ENCODE measurements around the gene TRPM2.

TRPM2 gene

GRCh38 chr21:44428281-44428960 is 75.0 kb downstream of the TRPM2 start:
- Histone ChIP-seq H3K4me1 (ENCODE audit: control insufficient read depth, low read depth, low read length) (no peaks in the 10 kb centered on the region), H3K27ac (ENCODE audit: low read length) (no peak overlapping the region), H3K4me3 (ENCODE audit: low read length) (no peak overlapping the region), H3K27me3 (ENCODE audit: control insufficient read depth, insufficient read depth, low read length) (no peaks in the 10 kb centered on the region), H3K9me3 (ENCODE audit: control insufficient read depth, low read depth, low read length) (no peaks in the 10 kb centered on the region), H3K36me3 (ENCODE audit: control insufficient read depth, low read depth, low read length) (no peaks in the 10 kb centered on the region), H3K9ac (ENCODE audit: low read length) (no peak overlapping the region)

- no peak overlapping the region for H3K27ac ChIP-seq (ENCODE audit: low read length)
- H3K4me3 ChIP-seq (ENCODE audit: low read length): no peak overlapping the region
- H3K36me3 ChIP-seq (ENCODE audit: control insufficient read depth, low read depth, low read length): no peaks in the 10 kb centered on the region
- H3K9ac ChIP-seq (ENCODE audit: low read length): no peak overlapping the region
- H3K9me3 ChIP-seq (ENCODE audit: control insufficient read depth, low read depth, low read length): no peaks in the 10 kb centered on the region
- H3K4me1 ChIP-seq (ENCODE audit: control insufficient read depth, low read depth, low read length): no peaks in the 10 kb centered on the region
- no peaks in the 10 kb centered on the region for H3K27me3 ChIP-seq (ENCODE audit: control insufficient read depth, insufficient read depth, low read length)
These were observed 76.5 kb downstream of the TRPM2 start for GRCh38 chr21:44429894-44430293.

- Histone ChIP-seq H3K27ac (ENCODE audit: low read length) (no peak overlapping the region), H3K9me3 (ENCODE audit: control insufficient read depth, low read depth, low read length) (no peaks in the 10 kb centered on the region), H3K4me3 (ENCODE audit: low read length) (no peak overlapping the region), H3K27me3 (ENCODE audit: control insufficient read depth, insufficient read depth, low read length) (no peaks in the 10 kb centered on the region), H3K9ac (ENCODE audit: low read length) (no peak overlapping the region), H3K4me1 (ENCODE audit: control insufficient read depth, low read depth, low read length) (no peaks in the 10 kb centered on the region), H3K36me3 (ENCODE audit: control insufficient read depth, low read depth, low read length) (no peaks in the 10 kb centered on the region)
These were observed 77.9 kb downstream of the TRPM2 start for GRCh38 chr21:44431300-44431699.

DNA sequence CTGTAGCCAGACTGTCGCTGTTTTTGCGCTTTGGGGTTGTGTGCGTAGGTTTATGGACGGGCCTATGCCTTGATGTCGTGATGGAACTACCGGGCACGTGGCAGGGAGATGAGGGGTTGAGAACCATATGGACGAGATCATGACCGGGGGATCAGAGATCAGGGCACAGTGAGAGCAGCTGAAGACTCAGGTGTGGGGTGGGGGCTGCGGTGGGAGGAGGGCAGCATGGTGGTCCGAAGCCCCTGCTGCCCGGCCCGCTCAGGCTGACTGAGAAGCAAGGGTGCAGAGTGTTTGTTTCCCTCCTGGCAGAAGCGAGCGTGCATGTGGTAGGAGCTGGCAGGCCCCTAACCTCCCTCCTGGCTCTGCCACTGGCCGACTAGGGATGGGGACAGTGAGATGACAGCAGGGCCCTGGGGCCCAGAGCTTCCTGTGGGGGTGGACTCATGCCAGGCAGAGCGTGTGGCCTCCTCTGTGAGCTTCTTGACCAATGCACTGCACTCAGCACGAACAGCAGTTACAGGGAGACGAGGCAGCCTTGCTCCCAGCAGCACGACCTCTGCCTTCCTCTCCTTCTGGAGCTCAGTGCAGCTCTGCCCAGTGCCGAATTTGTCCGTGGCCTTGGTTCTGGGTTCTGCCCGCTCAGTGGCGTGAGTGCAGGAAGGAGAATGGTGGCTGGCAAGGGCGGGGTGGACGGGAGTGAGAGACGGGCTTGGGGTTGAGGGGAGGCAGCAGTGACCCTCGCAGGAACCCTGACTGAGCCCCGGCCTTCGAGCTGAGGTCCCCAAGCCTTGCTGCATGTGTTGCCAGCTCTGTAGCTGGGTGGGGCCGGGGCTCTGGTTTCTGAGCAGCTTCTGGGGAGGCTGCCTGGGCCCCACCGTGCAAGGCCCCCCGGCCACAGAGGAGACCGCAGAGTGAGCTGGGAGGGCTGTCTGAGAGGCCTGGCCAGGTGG is 79.7 kb downstream of the TRPM2 start:
- Histone ChIP-seq H3K9me3 (ENCODE audit: control insufficient read depth, low read depth, low read length) (no peaks in the 10 kb centered on the region), H3K4me3 (ENCODE audit: low read length) (no peak overlapping the region), H3K9ac (ENCODE audit: low read length) (no peak overlapping the region), H3K36me3 (ENCODE audit: control insufficient read depth, low read depth, low read length) (no peaks in the 10 kb centered on the region), H3K4me1 (ENCODE audit: control insufficient read depth, low read depth, low read length) (no peaks in the 10 kb centered on the region), H3K27me3 (ENCODE audit: control insufficient read depth, insufficient read depth, low read length) (no peaks in the 10 kb centered on the region), H3K27ac (ENCODE audit: low read length) (no peak overlapping the region)

DNA sequence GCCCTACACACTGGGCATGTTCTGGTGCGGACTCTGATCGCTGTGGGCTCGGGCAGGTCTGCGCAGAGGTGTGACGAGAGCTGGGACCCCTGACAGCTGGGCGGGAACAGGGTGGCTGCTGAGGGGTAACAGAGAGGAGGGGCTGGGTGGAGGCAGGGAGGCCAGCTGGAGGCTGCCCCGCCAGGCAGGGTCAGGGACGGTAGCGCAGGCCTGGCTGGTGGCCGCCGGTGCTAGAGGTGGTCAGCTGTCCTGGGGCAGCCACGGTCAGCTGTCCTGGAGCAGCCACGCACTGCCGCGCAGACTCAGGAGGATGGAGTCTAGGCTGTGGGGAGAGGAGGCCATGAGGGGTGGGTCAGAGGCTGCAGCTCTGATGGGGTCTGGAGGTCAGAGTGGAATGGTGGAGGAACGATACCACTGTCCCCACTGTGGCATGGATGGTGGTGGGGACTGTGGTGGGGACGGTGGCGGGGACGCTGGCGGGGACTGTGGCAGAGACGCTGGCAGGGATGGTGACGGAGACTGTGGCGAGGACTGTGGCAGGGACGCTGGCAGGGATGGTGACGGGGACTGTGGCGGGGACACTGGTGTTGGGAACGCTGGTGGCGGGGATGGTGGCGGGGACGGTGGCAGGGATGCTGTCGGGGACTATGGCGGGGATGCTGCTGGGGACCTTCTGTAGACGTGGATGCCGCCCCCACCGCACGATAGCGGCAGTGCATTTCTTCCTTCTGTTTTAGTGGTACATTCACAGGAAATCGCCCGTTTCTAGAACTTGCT is 80.6 kb downstream of the TRPM2 start:
- no peaks in the 10 kb centered on the region for H3K27me3 ChIP-seq (ENCODE audit: control insufficient read depth, insufficient read depth, low read length)
- no peaks in the 10 kb centered on the region for H3K36me3 ChIP-seq (ENCODE audit: control insufficient read depth, low read depth, low read length)
- no peak overlapping the region for H3K4me3 ChIP-seq (ENCODE audit: low read length)
- no peak overlapping the region for H3K9ac ChIP-seq (ENCODE audit: low read length)
- no peaks in the 10 kb centered on the region for H3K9me3 ChIP-seq (ENCODE audit: control insufficient read depth, low read depth, low read length)
- no peak overlapping the region for H3K27ac ChIP-seq (ENCODE audit: low read length)
- H3K4me1 ChIP-seq (ENCODE audit: control insufficient read depth, low read depth, low read length): no peaks in the 10 kb centered on the region

GRCh38 chr21:44434568-44434925 is 81.1 kb downstream of the TRPM2 start:
- Histone ChIP-seq H3K36me3 (ENCODE audit: control insufficient read depth, low read depth, low read length) (no peaks in the 10 kb centered on the region), H3K4me1 (ENCODE audit: control insufficient read depth, low read depth, low read length) (no peaks in the 10 kb centered on the region), H3K9me3 (ENCODE audit: control insufficient read depth, low read depth, low read length) (no peaks in the 10 kb centered on the region), H3K9ac (ENCODE audit: low read length) (no peak overlapping the region), H3K27ac (ENCODE audit: low read length) (no peak overlapping the region), H3K4me3 (ENCODE audit: low read length) (no peak overlapping the region), H3K27me3 (ENCODE audit: control insufficient read depth, insufficient read depth, low read length) (no peaks in the 10 kb centered on the region)

- H3K27ac ChIP-seq (ENCODE audit: low read length): no peak overlapping the region
- H3K9ac ChIP-seq (ENCODE audit: low read length): no peak overlapping the region
- no peaks in the 10 kb centered on the region for H3K9me3 ChIP-seq (ENCODE audit: control insufficient read depth, low read depth, low read length)
- no peaks in the 10 kb centered on the region for H3K27me3 ChIP-seq (ENCODE audit: control insufficient read depth, insufficient read depth, low read length)
- H3K4me1 ChIP-seq (ENCODE audit: control insufficient read depth, low read depth, low read length): no peaks in the 10 kb centered on the region
- H3K36me3 ChIP-seq (ENCODE audit: control insufficient read depth, low read depth, low read length): no peaks in the 10 kb centered on the region
- no peak overlapping the region for H3K4me3 ChIP-seq (ENCODE audit: low read length)
These were observed 81.7 kb downstream of the TRPM2 start for GRCh38 chr21:44434936-44435635.

GRCh38 chr21:44436111-44436611 is 82.7 kb downstream of the TRPM2 start:
- H3K4me3 ChIP-seq (ENCODE audit: low read length): no peak overlapping the region
- H3K27me3 ChIP-seq (ENCODE audit: control insufficient read depth, insufficient read depth, low read length): no peaks in the 10 kb centered on the region
- no peaks in the 10 kb centered on the region for H3K9me3 ChIP-seq (ENCODE audit: control insufficient read depth, low read depth, low read length)
- H3K36me3 ChIP-seq (ENCODE audit: control insufficient read depth, low read depth, low read length): no peaks in the 10 kb centered on the region
- H3K9ac ChIP-seq (ENCODE audit: low read length): no peak overlapping the region
- no peaks in the 10 kb centered on the region for H3K4me1 ChIP-seq (ENCODE audit: control insufficient read depth, low read depth, low read length)
- no peak overlapping the region for H3K27ac ChIP-seq (ENCODE audit: low read length)

GRCh38 chr21:44436958-44437357 is 83.5 kb downstream of the TRPM2 start:
- H3K4me3 ChIP-seq (ENCODE audit: low read length): no peak overlapping the region
- H3K4me1 ChIP-seq (ENCODE audit: control insufficient read depth, low read depth, low read length): no peaks in the 10 kb centered on the region
- H3K36me3 ChIP-seq (ENCODE audit: control insufficient read depth, low read depth, low read length): no peaks in the 10 kb centered on the region
- no peak overlapping the region for H3K27ac ChIP-seq (ENCODE audit: low read length)
- no peaks in the 10 kb centered on the region for H3K9me3 ChIP-seq (ENCODE audit: control insufficient read depth, low read depth, low read length)
- H3K27me3 ChIP-seq (ENCODE audit: control insufficient read depth, insufficient read depth, low read length): no peaks in the 10 kb centered on the region
- H3K9ac ChIP-seq (ENCODE audit: low read length): no peak overlapping the region

- H3K36me3 ChIP-seq (ENCODE audit: control insufficient read depth, low read depth, low read length): no peaks in the 10 kb centered on the region
- H3K27me3 ChIP-seq (ENCODE audit: control insufficient read depth, insufficient read depth, low read length): no peaks in the 10 kb centered on the region
- no peak overlapping the region for H3K4me3 ChIP-seq (ENCODE audit: low read length)
- H3K9ac ChIP-seq (ENCODE audit: low read length): no peak overlapping the region
- no peak overlapping the region for H3K27ac ChIP-seq (ENCODE audit: low read length)
- H3K4me1 ChIP-seq (ENCODE audit: control insufficient read depth, low read depth, low read length): no peaks in the 10 kb centered on the region
- no peaks in the 10 kb centered on the region for H3K9me3 ChIP-seq (ENCODE audit: control insufficient read depth, low read depth, low read length)
These were observed 83.9 kb downstream of the TRPM2 start for GRCh38 chr21:44437371-44437695.
